ENCODE results near the gene TMEM53. TPM values are rescaled to one million over a fixed set of nuclear protein-coding genes. Genes with fewer than 3 reads are reported as not detected.
"Not testable (repeated sequence)": the region's sequence is repeated elsewhere in the genome, so short reads cannot be mapped to it uniquely, and the experiment has no call there.

Gene TMEM53
- total RNA-seq, 1 donor from 2014 or later, result 12.5 TPM

GRCh38 chr1:44701141-44701573 lies 26.9 kb upstream of the TMEM53 start:
- DNase-seq (ENCODE audit: low spot score), result peak; percentile 6
- intact Hi-C loops (cut with DNase I), result no loop called here
- no peak for ATAC-seq

GRCh38 chr1:44700573-44700972 lies 26.3 kb upstream of the TMEM53 start:
- DNase-seq (ENCODE audit: low spot score) (no peak), ATAC-seq (no peak)
- intact Hi-C loops (cut with DNase I), result no loop called here

GRCh38 chr1:44699375-44699774 lies 25.1 kb upstream of the TMEM53 start:
- intact Hi-C loops (cut with DNase I); DNase-seq (ENCODE audit: low spot score); ATAC-seq: not testable (repeated sequence)

GRCh38 chr1:44698138-44698537 lies 23.9 kb upstream of the TMEM53 start:
- intact Hi-C loops (cut with DNase I), result no loop called here

GRCh38 chr1:44696789-44697345 lies 22.6 kb upstream of the TMEM53 start:
- DNase-seq (ENCODE audit: low spot score), result peak; percentile 49
- intact Hi-C loops (cut with DNase I), result no loop called here
- peak; percentile 59 for ATAC-seq

More at GRCh38 chr1:44698138-44698537, 23.9 kb upstream of the TMEM53 start:
- ATAC-seq (no peak), DNase-seq (ENCODE audit: low spot score) (no peak)

GRCh38 chr1:44696101-44696500 lies 21.8 kb upstream of the TMEM53 start:
- intact Hi-C loops (cut with DNase I), result no loop called here
- DNase-seq (ENCODE audit: low spot score), result no peak

GRCh38 chr1:44695671-44696070 lies 21.4 kb upstream of the TMEM53 start:
- ATAC-seq, result no peak
- intact Hi-C loops (cut with DNase I), result no loop called here

More at GRCh38 chr1:44696101-44696500, 21.8 kb upstream of the TMEM53 start:
- ATAC-seq, result no peak

GRCh38 chr1:44694863-44695478 lies 20.7 kb upstream of the TMEM53 start:
- intact Hi-C loops (cut with DNase I), result no loop called here
- DNase-seq (ENCODE audit: low spot score) (no peak), ATAC-seq (no peak)

More at GRCh38 chr1:44695671-44696070, 21.4 kb upstream of the TMEM53 start:
- no peak for DNase-seq (ENCODE audit: low spot score)

GRCh38 chr1:44693900-44694299 lies 19.6 kb upstream of the TMEM53 start:
- DNase-seq (ENCODE audit: low spot score) (no peak), ATAC-seq (no peak)
- intact Hi-C loops (cut with DNase I), result no loop called here

GRCh38 chr1:44693159-44693558 lies 18.9 kb upstream of the TMEM53 start:
- DNase-seq (ENCODE audit: low spot score) (peak; percentile 7), ATAC-seq (no peak)
- intact Hi-C loops (cut with DNase I), result no loop called here

- no peak for ATAC-seq
- DNase-seq (ENCODE audit: low spot score), result no peak
- intact Hi-C loops (cut with DNase I), result no loop called here
Observed at GRCh38 chr1:44689447-44689765, 15.1 kb upstream of the TMEM53 start.

GRCh38 chr1:44688760-44689446 lies 14.6 kb upstream of the TMEM53 start:
- intact Hi-C loops (cut with DNase I), result no loop called here
- no peak for DNase-seq (ENCODE audit: low spot score)
- ATAC-seq, result no peak

- ATAC-seq (no peak), DNase-seq (ENCODE audit: low spot score) (no peak)
- intact Hi-C loops (cut with DNase I), result no loop called here
Observed at GRCh38 chr1:44685881-44686280, 11.6 kb upstream of the TMEM53 start.

- DNase-seq (ENCODE audit: low spot score) (no peak), ATAC-seq (no peak)
- intact Hi-C loops (cut with DNase I), result no loop called here
Observed at GRCh38 chr1:44685218-44685617, 10.9 kb upstream of the TMEM53 start.

- ATAC-seq (no peak), DNase-seq (ENCODE audit: low spot score) (peak; percentile 25)
Observed at GRCh38 chr1:44684525-44684924, 10.2 kb upstream of the TMEM53 start.

GRCh38 chr1:44682883-44683265 lies 8.6 kb upstream of the TMEM53 start:
- ATAC-seq, result no peak
- intact Hi-C loops (cut with DNase I), result no loop called here
- peak; percentile 23 for DNase-seq (ENCODE audit: low spot score)

More at GRCh38 chr1:44684525-44684924, 10.2 kb upstream of the TMEM53 start:
- intact Hi-C loops (cut with DNase I), result no loop called here

- peak; percentile 12 for DNase-seq (ENCODE audit: low spot score)
- no peak for ATAC-seq
- intact Hi-C loops (cut with DNase I), result no loop called here
Observed at GRCh38 chr1:44681905-44682882, 7.9 kb upstream of the TMEM53 start.

GRCh38 chr1:44679468-44679867 lies 5.2 kb upstream of the TMEM53 start:
- ATAC-seq (no peak), DNase-seq (ENCODE audit: low spot score) (peak; percentile 21)
- intact Hi-C loops (cut with DNase I), result no loop called here

- DNase-seq (ENCODE audit: low spot score), result peak; percentile 44
- intact Hi-C loops (cut with DNase I), result no loop called here
Observed at GRCh38 chr1:44678626-44679025, 4.3 kb upstream of the TMEM53 start.

More at GRCh38 chr1:44678626-44679025, 4.3 kb upstream of the TMEM53 start:
- no peak for ATAC-seq
